Astrocyte (in vitro differentiated cells and primary cell): ENCODE data around the gene MTUS2.

ENCODE experiments used
- CTCF ChIP-seq: IDR thresholded peaks from 2 replicates; pipeline ENCODE4 v1.5.1; 2011; ENCODE audit warnings: low read depth, mild to moderate bottlenecking, inconsistent platforms, low read length, moderate library complexity; ENCODE audit not compliant: insufficient read depth
- EZH2 ChIP-seq: IDR thresholded peaks from 2 replicates; pipeline ENCODE4 v1.6.1; 2012; ENCODE audit warnings: mild to moderate bottlenecking, low read length, inconsistent platforms; ENCODE audit not compliant: insufficient read depth

- no peak for TF ChIP-seq CTCF
- no peak for TF ChIP-seq EZH2
These were observed 663.1 kb downstream of the MTUS2 start for GRCh38 chr13:29483211-29483610.
